NK-92 (cell line): ENCODE measurements around the gene PHF21A.

Experiments used
- DNase-seq: peaks from one replicate; lab custom pipeline; 2025; ENCODE audit not compliant: unreplicated experiment; lab: John Stamatoyannopoulos, UW

PHF21A gene

DNA sequence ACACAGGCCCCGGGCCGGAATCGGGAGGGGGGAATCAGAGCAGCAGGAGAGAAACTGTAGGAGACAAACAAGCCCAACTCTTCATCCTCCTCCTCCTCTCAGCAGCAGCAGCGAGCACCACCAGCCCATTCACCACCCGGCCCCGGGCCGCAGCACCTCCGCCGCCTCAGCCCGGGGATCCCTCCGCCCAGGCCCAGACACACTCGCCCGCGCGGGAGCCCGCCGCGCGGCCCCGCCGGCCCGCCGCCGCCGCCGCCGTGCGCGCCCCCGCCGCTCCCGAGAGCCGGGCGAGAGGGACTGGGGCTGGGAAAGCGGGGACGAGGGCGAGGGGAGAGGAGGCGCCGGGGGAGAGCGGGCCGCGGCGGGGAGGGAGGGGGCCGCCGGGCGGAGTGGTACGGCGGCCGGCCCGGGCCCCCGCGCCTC, at the start of gene PHF21A:
Gene PHF21A, minus strand, starts transcription at position 154 of the 423 bp plus-strand sequence. CDS start 37,235 bp downstream, outside the sequence.
- no peak for DNase-seq

DNA sequence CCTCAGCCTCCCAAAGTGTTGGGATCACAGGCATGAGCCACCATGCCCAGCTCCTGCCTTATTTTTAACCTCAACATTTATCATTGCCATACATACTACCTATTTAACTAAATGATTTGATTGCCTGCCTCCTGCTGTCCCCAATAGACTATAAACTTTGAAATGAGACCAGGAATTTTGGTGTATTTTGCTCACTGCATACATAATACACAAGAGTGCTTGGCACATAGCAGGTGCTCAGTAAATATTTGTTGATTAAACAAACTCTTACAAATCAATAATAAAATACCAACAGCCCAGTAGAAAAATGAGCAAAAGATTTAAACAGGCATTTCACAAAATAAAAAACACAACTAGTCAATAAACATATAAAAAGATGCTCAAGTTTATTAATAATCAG, 49.5 kb upstream of the PHF21A start:
- DNase-seq: no peak

GRCh38 chr11:46162700-46163099, 41.4 kb upstream of the PHF21A start:
- no peak for DNase-seq

GRCh38 chr11:46161201-46161600, 39.9 kb upstream of the PHF21A start:
- DNase-seq: no peak

DNA sequence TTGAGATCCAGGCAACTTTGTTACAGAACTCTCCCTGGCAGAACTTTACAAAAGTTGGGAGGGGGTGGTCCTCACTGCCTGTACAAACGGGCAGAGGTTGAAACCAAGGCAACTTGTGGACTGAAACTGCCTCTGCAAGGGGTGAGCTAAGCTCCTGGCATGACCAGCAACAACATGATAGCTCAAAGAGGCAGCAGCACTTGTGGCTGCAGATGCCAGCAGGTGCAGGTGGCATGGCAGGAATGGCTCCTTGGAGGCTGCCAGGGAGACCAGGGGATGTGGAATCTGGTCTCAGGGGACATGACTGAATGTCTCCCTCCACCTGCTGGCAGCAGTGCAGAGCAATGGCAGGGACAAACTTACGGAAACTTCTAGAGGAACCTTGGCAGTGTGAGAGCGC, 38.8 kb upstream of the PHF21A start:
- no peak for DNase-seq

DNA sequence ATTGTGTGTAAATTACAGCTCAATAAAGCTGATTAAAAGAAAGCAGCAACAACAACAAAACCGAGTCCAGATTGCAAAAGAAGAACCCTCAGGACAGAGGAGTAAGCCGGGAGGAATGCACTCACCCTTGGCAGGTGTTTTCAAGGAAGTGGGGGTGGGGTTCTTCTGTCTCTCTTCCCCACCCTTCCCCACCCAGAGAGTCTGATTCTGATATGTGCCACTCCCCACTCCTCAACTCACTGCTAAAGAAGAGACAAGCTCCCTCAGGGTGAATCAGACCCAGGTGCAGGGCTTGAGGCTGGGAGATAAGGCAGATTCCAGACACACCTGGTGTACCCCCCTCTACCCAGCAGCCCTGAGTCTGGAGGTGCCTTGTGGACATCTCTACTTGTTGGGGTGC, 38.4 kb upstream of the PHF21A start:
- DNase-seq: no peak

GRCh38 chr11:46149826-46150225, 28.6 kb upstream of the PHF21A start:
- no peak for DNase-seq

- DNase-seq: no peak
These were observed 28.1 kb upstream of the PHF21A start for GRCh38 chr11:46149342-46149741.

- no peak for DNase-seq
These were observed 23.5 kb upstream of the PHF21A start for GRCh38 chr11:46144741-46145140.

DNA sequence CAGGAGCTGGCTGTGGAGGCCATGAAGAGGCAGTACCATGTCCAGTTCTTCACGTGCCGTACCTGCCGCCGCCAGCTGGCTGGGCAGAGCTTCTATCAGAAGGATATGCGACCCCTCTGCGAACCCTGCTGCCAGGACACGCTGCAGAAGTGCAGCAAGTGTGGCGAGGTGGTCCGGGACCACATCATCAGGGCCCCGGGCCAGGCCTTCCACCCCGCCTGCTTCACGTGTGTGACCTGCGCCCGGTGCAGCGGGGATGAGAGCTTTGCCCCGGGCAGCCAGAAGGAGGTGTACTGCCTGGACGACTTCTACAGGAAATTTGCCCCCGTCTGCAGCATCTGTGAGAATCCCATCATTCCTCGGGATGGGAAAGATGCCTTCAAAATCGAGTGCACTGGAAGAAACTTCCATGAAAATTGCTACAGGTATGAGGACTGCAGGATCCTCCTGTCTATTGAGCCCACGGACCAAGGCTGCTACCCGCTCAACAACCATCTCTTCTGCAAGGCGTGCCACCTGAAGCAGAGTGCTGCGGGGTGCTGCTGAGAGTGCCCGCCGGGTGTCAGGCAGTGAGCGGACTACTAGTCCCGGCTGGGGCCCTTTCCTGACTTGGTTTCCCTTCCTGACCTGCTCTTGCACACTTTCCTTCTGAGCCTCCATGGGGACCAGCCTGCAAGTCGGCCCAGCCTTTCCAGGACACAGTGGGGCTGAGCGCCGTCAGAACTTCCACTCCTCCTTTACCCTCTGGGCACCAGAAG, 22.0 kb upstream of the PHF21A start:
- no peak for DNase-seq

DNA sequence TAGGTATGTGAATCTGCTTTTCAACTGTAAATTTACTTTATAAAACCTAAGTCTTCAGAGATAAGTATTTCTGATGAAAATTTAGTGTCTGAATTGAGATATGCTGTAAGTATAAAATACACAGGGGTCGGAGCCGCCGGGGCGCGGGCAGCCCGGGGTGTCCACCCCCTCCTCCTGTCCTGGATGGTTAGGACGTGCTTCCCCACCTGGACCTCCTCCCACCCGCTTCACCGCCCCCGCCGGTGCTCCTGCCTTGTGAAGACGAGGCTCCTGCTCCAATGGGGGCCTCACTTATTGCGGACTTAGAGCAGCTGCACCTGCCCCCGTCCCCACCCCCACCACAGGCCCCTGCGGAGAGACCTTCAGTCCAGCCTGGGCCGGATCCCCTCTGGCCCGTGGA, 21.3 kb upstream of the PHF21A start:
- no peak for DNase-seq

DNA sequence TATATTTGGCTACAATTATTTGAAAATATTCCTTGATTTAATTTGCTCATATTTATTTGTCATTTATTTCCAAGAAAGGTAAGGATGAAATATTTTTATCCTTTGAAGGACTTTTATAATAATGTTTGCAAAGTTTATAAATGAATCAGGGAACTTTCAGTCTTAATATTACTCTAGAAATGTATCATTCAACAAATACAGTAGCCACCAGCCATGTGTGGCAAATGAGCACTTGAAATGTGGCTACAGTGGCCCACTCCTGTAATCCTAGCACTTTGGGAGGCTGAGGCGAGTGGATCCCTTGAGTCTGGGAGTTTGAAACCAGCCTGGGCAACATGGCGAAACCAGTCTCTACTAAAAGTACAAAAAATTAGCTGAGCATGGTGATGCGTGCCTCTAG, 20.3 kb upstream of the PHF21A start:
- DNase-seq: no peak

DNA sequence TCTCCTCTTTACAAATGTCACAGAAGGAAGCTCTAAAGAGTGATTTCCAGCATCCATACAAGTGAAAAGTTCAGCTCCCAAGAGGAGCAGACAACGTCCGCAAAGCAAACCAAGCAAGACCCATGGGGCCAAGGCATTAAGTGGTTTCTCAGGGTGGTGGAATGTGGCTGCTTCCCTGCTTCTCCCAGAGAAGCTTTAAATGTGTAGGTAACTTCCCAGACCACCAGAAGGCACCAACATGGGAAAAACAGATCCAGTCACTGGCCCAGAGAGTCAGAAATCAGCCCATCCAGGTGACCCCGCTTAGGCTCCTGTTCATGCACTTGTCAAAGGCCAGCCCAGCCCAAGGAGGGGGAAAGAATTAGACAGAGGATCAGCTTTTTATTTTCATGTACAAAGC, 13.3 kb upstream of the PHF21A start:
- DNase-seq: no peak

DNA sequence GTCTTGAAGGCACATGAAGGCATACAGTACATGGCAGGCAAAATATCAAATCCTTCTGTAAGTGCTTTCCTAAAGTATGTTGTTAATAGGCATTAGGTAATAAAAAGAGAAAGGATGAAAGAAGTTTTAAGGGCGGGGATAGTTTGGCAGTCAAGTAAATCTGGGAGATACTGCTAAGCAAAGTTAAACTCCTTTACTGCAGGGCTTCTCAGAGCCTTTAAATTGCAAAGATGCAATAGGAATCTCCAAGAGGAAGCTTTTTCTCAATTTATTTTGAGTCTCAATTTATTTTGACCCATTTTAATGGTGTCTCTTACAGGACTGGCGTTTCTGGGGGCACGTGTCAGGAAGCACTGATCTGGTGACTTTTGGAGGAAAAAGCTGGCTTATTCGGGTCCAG, 12.8 kb upstream of the PHF21A start:
- no peak for DNase-seq

- DNase-seq: no peak
These were observed 11.9 kb upstream of the PHF21A start for GRCh38 chr11:46133119-46133518.

DNA sequence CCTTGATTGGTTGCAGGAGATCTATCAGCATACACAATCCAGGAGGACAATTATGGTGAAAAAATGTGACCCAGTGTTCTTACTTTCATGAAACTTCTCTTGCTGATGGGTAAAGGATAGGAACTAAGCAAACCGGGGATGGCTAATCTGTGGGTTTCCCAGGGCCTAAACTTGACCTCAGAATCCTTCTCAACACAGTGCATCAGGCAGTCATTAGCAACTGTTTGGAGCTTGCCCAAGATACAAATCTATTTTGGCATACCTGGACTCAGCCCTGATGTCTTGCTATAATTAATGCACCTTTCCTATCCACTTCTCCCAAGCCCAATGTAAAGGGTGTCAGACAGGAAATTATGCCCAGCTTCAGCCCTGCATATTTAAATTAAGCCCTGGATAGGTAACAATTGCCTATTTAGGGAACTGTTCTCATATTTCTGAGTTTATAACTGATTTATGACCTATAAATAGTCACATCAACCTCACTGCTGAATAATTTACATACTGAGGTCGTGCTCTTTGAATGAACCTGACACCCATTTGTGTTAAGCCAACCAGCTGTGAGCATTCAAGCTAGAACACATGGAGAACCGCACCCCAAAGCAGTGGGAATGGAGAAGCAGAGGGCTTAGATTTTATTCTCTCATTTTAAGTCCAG, 9.2 kb upstream of the PHF21A start:
- DNase-seq: no peak

DNA sequence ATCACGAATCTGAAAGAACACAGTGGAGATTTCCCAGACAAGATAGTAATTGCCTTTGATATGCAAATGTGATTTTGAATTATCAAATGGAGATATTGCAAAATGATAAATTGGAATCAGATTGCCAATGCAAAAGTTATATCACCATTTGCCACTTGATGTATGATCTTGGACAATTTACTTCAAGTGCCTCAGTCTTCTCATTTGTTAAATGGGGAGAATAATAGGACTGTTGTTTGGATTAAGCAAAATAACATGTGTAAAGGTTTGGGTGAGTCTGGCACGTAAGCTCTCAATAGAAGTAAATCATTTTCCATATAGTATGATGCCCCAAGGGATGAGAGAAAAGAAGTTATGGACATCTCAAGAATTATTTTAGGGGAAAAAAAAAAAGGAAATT, 7.9 kb upstream of the PHF21A start:
- no peak for DNase-seq

DNA sequence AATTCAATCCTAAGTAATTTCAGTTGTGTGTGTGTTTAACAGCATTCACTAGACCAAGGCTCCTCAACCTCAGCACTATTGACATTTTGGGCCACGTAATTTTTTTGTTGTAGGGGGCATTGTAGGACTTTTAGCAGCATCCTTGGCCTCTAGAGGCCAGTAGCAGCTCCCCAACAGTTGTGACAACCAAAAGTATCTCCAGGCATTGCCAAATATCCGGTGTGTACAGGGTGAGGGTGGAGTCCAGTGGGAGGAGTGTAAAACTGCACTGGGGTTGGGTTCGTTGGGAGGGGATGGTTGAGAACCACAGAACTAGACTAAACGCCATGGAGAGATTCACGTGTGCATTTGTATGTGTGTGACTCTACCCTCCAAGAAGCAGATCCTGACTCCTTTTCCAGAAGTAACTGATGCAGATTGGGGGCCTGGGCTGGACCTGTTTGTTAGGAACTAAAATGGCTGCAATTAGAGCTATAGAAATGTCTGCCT, 5.9 kb upstream of the PHF21A start:
- DNase-seq: no peak

- DNase-seq: no peak
These were observed 4.0 kb upstream of the PHF21A start for GRCh38 chr11:46125284-46125683.

DNA sequence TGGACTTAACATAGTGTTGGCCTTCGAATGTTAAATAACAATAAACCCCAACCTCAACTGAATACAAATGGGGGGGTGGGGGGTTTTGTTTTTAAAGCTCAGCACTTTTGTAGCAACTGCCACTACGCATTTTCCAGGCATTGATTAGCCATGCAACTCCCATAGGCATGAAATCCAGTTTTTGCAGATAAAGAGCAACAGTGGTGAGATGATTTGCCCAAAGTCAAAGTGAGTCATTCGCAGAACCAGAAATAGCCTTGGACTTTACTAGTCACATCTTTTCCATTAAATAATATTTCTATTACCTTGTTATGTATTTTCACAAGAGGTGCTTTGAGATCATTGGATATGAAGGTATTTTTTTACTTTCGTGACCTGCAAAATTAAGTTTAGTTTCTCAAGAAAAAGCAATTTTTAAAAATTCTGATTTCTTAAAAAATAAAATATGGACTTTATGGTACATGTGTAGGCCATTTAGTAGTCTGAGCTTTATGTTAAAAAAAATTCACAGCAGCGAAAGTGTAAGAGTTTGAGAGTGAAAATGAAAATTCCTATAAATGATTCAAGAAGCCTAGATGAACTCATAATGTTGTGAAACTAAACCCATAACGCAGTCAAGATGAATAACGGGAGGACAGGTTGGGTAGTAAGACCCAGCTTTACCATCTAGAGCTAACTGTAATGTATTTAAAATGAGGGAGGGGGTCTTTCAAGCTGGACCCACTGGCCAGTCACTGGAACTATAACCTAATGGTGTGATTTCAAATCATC, 1.9 kb upstream of the PHF21A start:
- DNase-seq: no peak

DNA sequence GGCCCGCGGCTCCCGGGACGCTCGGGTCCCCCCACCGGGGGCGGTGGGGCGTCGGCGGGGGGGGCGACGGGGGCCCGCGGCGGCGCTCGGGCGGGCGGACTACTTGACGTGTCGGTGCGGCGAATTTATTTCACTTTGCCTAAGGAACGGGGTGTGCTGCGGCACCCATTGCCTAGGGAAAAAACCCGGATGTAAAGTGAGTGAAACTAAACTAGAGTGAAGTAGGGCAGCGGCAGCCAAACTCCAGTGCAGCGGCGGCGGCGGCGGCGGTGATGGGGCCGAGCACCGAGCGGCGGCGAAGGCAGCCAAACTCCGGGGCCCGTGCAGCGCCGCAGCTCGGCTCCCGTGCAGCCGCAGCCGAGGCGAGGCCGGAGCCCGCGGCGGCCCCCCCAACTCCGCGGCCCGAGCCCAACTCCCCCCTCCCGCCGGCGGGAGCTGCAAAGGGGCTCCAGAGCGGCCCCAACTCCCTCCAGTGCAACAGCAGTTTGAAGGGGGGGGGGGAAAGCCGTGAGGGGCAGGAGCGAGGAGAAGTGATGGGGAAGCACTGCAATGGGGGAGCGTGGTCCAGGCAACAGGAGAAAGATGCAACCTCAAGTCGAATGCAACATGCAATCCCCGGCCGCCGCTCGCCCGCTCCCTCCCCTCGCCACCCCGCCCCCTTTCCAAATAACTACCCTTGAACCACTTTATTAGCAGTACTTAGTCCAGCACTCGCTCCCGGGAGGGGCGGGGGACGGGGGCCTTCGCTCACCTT, 647 bp upstream of the PHF21A start:
- no peak for DNase-seq
